ENCODE data around the gene ASB8.

- no peak for TF ChIP-seq POLR2A (IDR thresholded peaks at IDR 0.05)
- no peak for TF ChIP-seq CTCF (IDR thresholded peaks at IDR 0.05 in 8 of 11, conservative IDR thresholded peaks at IDR 0.05 in 3 of 11)
Observed at GRCh38 chr12:48135027-48135426, 22.3 kb downstream of the ASB8 start.

Data from spleen (tissue), 7 donors.